PC-9 (cell line): ENCODE results near the gene XYLT2. TPM values are rescaled to one million over a fixed set of nuclear protein-coding genes. Genes with fewer than 3 reads are reported as not detected.
A peak's percentile ranks its signal among the peaks of the same experiment; 100 is the strongest.

ENCODE experiments used
- BruUV-seq: library from RNA; stranded (reverse); fragments of 400-500 nt; replicated peaks from 2 replicates; lab custom pipeline; 2021; lab: Mats Ljungman, UMichigan
- CTCF ChIA-PET: fragments of 300-600 bp; sonication (Branson Sonifier 250); formaldehyde crosslinking; loops from one replicate; lab custom pipeline; 2022; ENCODE audit warnings: antibody characterized with exemption; lab: Charles Lee
- POLR2A ChIA-PET: fragments of 300-600 bp; sonication (Branson Sonifier 250); formaldehyde crosslinking; loops from one replicate; lab custom pipeline; 2022; ENCODE audit warnings: antibody characterized with exemption; ENCODE audit not compliant: unreplicated experiment; lab: Charles Lee
- DNase-seq, 2 experiments: peaks; one replicate each; pipeline versions ENCODE4 v3.0.0 to v3.0.0-alpha.2; 2015 to 2022; ENCODE audit warnings: mixed read lengths in 1 of 2
- H2AFZ ChIP-seq: fragments of 200-600 bp; sonication (generic); 2 replicates; pipeline ENCODE4 v1.8.1; 2017; ENCODE audit warnings: antibody characterized with exemption
- H3F3A ChIP-seq: fragments of 200-600 bp; sonication (generic); 2 replicates; pipeline ENCODE4 v1.8.1; 2017; ENCODE audit warnings: antibody characterized with exemption, mild to moderate bottlenecking, low read depth; ENCODE audit not compliant: insufficient read depth
- H3K27ac ChIP-seq: fragments of 200-600 bp; sonication (generic); 2 replicates; pipeline ENCODE4 v1.6.1; 2016; ENCODE audit warnings: mixed run types
- H3K27me3 ChIP-seq: fragments of 200-600 bp; sonication (generic); 2 replicates; pipeline ENCODE4 v1.6.1; 2016; ENCODE audit warnings: low read depth, mixed run types; ENCODE audit not compliant: insufficient read depth
- H3K36me3 ChIP-seq: fragments of 200-600 bp; sonication (generic); 2 replicates; pipeline ENCODE4 v1.6.1; 2016; ENCODE audit warnings: low read depth, mixed run types
- H3K4me1 ChIP-seq: fragments of 200-600 bp; sonication (generic); replicated peaks from 2 replicates; pipeline ENCODE4 v1.6.1; 2016; ENCODE audit warnings: mixed run types; ENCODE audit not compliant: insufficient read depth
- H3K4me2 ChIP-seq: fragments of 200-600 bp; sonication (generic); 2 replicates; pipeline ENCODE4 v1.6.1; 2017; ENCODE audit warnings: mixed run types
- H3K4me3 ChIP-seq: fragments of 200-600 bp; sonication (generic); 2 replicates; pipeline ENCODE4 v1.6.1; 2016; ENCODE audit warnings: mixed run types
- H3K79me2 ChIP-seq: fragments of 200-600 bp; sonication (generic); 2 replicates; pipeline ENCODE4 v1.6.1; 2017; ENCODE audit warnings: low read depth, mixed run types
- H3K9me2 ChIP-seq: fragments of 200-600 bp; sonication (generic); 2 replicates; pipeline ENCODE4 v1.8.1; 2017; ENCODE audit warnings: mild to moderate bottlenecking; ENCODE audit not compliant: insufficient read depth
- H3K9me3 ChIP-seq: fragments of 200-600 bp; sonication (generic); 2 replicates; pipeline ENCODE4 v1.8.1; 2016; ENCODE audit warnings: low read depth; ENCODE audit not compliant: insufficient read depth
- H4K20me1 ChIP-seq: fragments of 200-600 bp; sonication (generic); 2 replicates; pipeline ENCODE4 v1.8.1; 2017; ENCODE audit not compliant: insufficient read depth
- EZH2 ChIP-seq: fragments of 200-600 bp; sonication (generic); IDR thresholded peaks from 2 replicates; pipeline ENCODE4 v1.8.0; 2017; ENCODE audit warnings: antibody characterized with exemption, low read depth
- intact Hi-C: fragments of 100-400 bp; cut with micrococcal nuclease; formaldehyde crosslinking; loops from one replicate; pipeline ENCODE4 v1.10.0; 2022; ENCODE audit not compliant: unreplicated experiment
- total RNA-seq: library from RNA; stranded (reverse); gene quantifications from 2 replicates; pipeline ENCODE4 v1.2.3, GENCODE V29; 2021
- TF ChIP-seq, protein P1 (sequence below): fragments of 200-600 bp; sonication (generic); conservative IDR thresholded peaks from 2 replicates; pipeline ENCODE4 v1.6.1; 2017; ENCODE audit warnings: mixed run types, antibody characterized with exemption, mild to moderate bottlenecking, moderate library complexity

XYLT2 gene
- total RNA-seq, 1 experiment from 2014 or later: 37.5 TPM

DNA sequence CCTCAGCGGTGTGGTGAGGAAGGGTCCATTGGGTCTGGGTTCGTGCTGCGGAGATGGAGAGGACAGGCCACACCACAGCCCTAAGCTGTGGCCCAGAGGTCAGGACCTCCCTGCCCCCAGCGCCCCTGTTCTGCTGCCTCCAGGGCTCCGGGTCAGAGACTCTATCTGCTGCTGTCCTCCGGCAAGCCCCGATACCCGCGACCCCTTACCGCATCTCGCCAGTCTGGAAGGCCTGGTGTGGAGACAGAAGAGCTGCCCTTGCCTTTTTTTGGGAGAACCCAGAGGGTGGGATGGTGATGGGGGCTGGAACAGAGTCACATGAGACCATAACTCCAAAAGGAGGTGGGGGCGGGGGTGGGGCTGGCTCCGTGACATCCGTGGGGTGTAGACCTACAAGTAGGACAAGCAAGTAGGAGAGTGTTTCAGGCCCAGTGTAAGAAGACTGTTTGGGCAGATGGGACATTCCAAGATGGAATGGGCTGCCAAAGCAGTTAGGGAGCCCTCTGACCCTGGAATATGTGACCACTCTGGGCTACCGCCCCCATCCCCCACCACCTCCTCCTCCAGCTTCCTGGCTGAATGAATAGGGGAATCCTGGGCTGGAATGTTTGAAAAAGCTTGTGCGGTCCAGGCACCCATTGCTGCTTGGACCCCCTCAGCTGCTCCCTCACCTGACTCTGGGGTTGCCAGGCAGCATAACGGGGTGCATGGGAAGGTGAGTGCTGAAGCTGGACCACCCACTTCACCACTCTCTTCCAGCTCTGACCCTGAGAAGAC lies 1.4 kb downstream of the XYLT2 start:
- peaks cover 3% of the 10 kb centered on the region for H4K20me1 ChIP-seq
- DNase-seq: no peak
- ChIA-PET CTCF (interaction anchor here (0.5 kb wide), 1 partner anchor 467 kb away, joined by 3 read pairs; no protein-coding TSS in a partner anchor), POLR2A (no interaction called here)
- H3K36me3 ChIP-seq: no peaks in the 10 kb centered on the region
- H3K9me2 ChIP-seq: no peaks in the 10 kb centered on the region
- peaks cover 20% of the 10 kb centered on the region; the same call in 1 of the 2 replicates for H3F3A ChIP-seq
- H3K27ac ChIP-seq: no peak overlapping the region
- intact Hi-C loops: no loop called here
- H3K4me3 ChIP-seq: peak overlapping the region; percentile 61; the same call in 1 of the 2 replicates
- no peaks in the 10 kb centered on the region for H3K27me3 ChIP-seq
- no peak for TF ChIP-seq EZH2
- TF ChIP-seq, protein P1, sequence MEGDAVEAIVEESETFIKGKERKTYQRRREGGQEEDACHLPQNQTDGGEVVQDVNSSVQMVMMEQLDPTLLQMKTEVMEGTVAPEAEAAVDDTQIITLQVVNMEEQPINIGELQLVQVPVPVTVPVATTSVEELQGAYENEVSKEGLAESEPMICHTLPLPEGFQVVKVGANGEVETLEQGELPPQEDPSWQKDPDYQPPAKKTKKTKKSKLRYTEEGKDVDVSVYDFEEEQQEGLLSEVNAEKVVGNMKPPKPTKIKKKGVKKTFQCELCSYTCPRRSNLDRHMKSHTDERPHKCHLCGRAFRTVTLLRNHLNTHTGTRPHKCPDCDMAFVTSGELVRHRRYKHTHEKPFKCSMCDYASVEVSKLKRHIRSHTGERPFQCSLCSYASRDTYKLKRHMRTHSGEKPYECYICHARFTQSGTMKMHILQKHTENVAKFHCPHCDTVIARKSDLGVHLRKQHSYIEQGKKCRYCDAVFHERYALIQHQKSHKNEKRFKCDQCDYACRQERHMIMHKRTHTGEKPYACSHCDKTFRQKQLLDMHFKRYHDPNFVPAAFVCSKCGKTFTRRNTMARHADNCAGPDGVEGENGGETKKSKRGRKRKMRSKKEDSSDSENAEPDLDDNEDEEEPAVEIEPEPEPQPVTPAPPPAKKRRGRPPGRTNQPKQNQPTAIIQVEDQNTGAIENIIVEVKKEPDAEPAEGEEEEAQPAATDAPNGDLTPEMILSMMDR: no peak
- no peaks in the 10 kb centered on the region for H3K9me3 ChIP-seq
- BruUV-seq: TSS peak; percentile 50
- H3K4me1 ChIP-seq: 0 out of 2 replicates have a peak, but pooled peaks cover 8% of the 10 kb centered on the region
- peaks cover 22% of the 10 kb centered on the region for H3K79me2 ChIP-seq
- H3K4me2 ChIP-seq: peak overlapping the region; percentile 78
- H2AFZ ChIP-seq: no peak overlapping the region

DNA sequence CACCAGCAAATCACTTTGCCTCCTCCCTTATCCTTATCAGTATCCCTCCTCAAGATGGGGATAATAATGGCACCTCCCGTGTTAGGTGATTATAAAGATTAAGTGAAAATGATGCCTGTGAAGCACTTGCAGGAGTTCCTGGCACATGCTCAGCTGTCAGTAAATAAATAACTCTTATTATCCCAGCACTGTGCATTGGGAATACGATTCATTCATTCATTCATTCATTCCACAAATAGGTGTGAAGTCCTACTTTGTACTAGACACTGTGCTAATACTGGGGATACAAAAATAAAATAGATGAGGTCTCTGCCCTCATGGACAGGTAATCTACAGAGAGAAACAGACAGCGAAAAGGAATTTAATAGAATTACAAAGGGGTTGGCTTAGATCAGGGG lies 2.0 kb downstream of the XYLT2 start:
- H3K9me3 ChIP-seq: no peaks in the 10 kb centered on the region
- no peaks in the 10 kb centered on the region for H3K36me3 ChIP-seq
- H3K27me3 ChIP-seq: no peaks in the 10 kb centered on the region
- H3K9me2 ChIP-seq: no peaks in the 10 kb centered on the region
- H4K20me1 ChIP-seq: peaks cover 3% of the 10 kb centered on the region
- DNase-seq: no peak
- no peak overlapping the region for H3K4me3 ChIP-seq
- peaks cover 20% of the 10 kb centered on the region; the same call in 1 of the 2 replicates for H3F3A ChIP-seq
- TF ChIP-seq EZH2: no peak
- TF ChIP-seq, protein P1: no peak
- H3K4me2 ChIP-seq: 0 out of 2 replicates have a peak overlapping the region, but pooled peaks have one; percentile 78
- BruUV-seq: no TSS peak
- POLR2A ChIA-PET: no interaction called here
- H2AFZ ChIP-seq: no peak overlapping the region
- CTCF ChIA-PET: no interaction called here
- intact Hi-C loops: no loop called here
- no peak overlapping the region for H3K27ac ChIP-seq
- H3K4me1 ChIP-seq: 0 out of 2 replicates have a peak, but pooled peaks cover 8% of the 10 kb centered on the region
- H3K79me2 ChIP-seq: peaks cover 22% of the 10 kb centered on the region

DNA sequence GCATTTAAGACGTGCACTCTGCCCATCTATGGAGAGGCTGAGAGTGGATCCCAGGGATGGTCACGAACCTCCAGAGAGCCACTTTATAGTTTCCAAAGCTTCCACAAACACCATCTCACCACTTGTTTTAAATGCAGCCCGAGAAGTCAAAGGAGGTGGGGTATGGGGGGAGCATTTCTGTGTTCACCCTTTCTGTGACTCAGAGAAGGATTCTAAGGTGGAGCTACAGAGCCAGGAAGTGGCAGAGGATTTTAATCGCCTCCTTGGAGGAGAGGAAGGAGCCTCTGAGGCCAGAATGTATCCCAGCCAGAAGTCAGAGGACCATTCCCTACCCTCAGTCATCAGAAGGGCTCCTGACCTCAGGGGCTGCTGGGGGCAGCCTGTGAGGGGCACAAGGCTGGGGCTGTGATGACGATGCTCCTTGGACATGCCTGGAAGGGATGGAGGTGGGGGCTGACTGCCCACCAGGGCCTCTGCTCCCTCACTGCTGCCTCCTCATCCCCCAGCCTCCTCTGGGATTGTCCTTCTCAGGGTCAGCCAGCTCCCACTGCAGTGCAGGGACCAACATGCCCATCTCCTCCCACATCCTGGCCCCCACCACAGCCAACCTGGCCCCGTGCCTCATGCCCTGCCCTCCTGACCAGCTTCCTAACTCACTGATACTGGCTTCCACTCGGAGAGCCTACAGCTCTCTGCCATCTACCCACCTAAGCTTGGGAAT lies 2.8 kb downstream of the XYLT2 start:
- Histone ChIP-seq H3K9me3 (no peaks in the 10 kb centered on the region), H3K36me3 (no peaks in the 10 kb centered on the region), H3K4me1 (0 out of 2 replicates have a peak, but pooled peaks cover 8% of the 10 kb centered on the region), H3K4me2 (no peak overlapping the region), H4K20me1 (peaks cover 3% of the 10 kb centered on the region), H3K9me2 (no peaks in the 10 kb centered on the region), H3K27ac (no peak overlapping the region), H3K79me2 (peaks cover 22% of the 10 kb centered on the region), H3K4me3 (no peak overlapping the region), H3F3A (peaks cover 20% of the 10 kb centered on the region; the same call in 1 of the 2 replicates), H3K27me3 (no peaks in the 10 kb centered on the region), H2AFZ (no peak overlapping the region)
- ChIA-PET CTCF (no interaction called here), POLR2A (no interaction called here)
- intact Hi-C loops: no loop called here
- no TSS peak for BruUV-seq
- no peak for DNase-seq
- TF ChIP-seq, protein P1: no peak
- no peak for TF ChIP-seq EZH2
